ENCODE data around the gene NOMO2.
"Not testable (repeated sequence)": the region's sequence is repeated elsewhere in the genome, so short reads cannot be mapped to it uniquely, and the experiment has no call there.

The NOMO2 gene

GRCh38 chr16:18387767-18388166 lies 174.1 kb downstream of the NOMO2 start:
- H3K36me3 ChIP-seq (ENCODE audit: control insufficient read depth, insufficient read depth, low read length): not testable (repeated sequence)

GRCh38 chr16:18386517-18386916 lies 175.4 kb downstream of the NOMO2 start:
- H3K4me2 ChIP-seq (ENCODE audit: low read length); H3K36me3 ChIP-seq (ENCODE audit: control insufficient read depth, insufficient read depth, low read length); H3K4me3 ChIP-seq (ENCODE audit: low read depth, low read length); H3K27me3 ChIP-seq (ENCODE audit: control insufficient read depth, insufficient read depth, low read length); H3K79me2 ChIP-seq; H3K9me3 ChIP-seq (ENCODE audit: control insufficient read depth, low read length); H3K4me1 ChIP-seq; H2AFZ ChIP-seq; H3K27ac ChIP-seq; H3K9ac ChIP-seq: not testable (repeated sequence)

More at GRCh38 chr16:18387767-18388166, 174.1 kb downstream of the NOMO2 start:
- H3K79me2 ChIP-seq; H3K9me3 ChIP-seq (ENCODE audit: control insufficient read depth, low read length); H3K27me3 ChIP-seq (ENCODE audit: control insufficient read depth, insufficient read depth, low read length); H3K4me3 ChIP-seq (ENCODE audit: low read depth, low read length); H3K27ac ChIP-seq; H3K4me2 ChIP-seq (ENCODE audit: low read length); H3K4me1 ChIP-seq; H3K9ac ChIP-seq; H2AFZ ChIP-seq: not testable (repeated sequence)

DNA sequence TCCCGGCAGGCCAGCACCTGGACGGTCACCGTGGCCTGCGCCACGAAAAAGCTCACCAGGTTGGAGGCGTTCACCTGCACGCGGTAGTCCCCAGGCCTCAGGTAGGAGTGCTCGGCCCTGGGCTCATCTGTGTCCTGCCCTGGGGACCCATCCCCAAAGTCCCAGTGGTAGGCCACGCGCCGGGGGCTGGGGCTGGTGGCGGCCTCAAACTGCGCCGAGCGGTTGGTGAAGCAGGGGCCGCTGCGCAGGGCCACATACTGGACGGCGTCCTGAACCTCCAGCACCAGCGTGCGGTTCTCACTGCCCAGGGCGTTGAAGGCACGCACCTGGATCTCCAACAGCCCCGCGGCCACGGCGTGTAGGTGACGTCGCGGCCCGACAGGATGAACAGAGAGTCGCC lies 176.6 kb downstream of the NOMO2 start:
- H3K4me2 ChIP-seq (ENCODE audit: low read length); H3K9me3 ChIP-seq (ENCODE audit: control insufficient read depth, low read length); H3K79me2 ChIP-seq; H3K27ac ChIP-seq; H3K4me1 ChIP-seq; H3K27me3 ChIP-seq (ENCODE audit: control insufficient read depth, insufficient read depth, low read length); H3K9ac ChIP-seq; H2AFZ ChIP-seq; H3K4me3 ChIP-seq (ENCODE audit: low read depth, low read length); H3K36me3 ChIP-seq (ENCODE audit: control insufficient read depth, insufficient read depth, low read length): not testable (repeated sequence)

DNA sequence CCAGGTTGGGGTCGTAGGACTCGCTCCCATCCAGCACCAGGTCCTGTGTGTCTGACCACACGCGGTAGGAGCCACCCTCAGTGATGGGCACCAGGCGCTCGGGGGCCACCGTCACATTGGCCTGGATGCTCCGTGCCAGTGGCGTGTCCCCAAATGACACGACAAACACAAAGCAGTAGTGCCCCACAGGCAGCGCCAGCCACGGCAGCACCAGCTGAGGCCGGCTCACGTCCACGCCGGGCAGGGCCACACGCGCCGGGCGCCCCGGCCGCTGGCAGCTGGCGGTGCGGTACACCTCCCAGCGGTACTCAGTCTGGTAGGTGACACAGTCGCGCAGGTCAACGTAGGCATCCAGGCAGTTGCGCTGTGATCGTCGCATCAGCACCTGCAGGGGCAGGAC lies 177.0 kb downstream of the NOMO2 start:
- H3K36me3 ChIP-seq (ENCODE audit: control insufficient read depth, insufficient read depth, low read length); H3K27me3 ChIP-seq (ENCODE audit: control insufficient read depth, insufficient read depth, low read length); H2AFZ ChIP-seq; H3K9me3 ChIP-seq (ENCODE audit: control insufficient read depth, low read length); H3K4me3 ChIP-seq (ENCODE audit: low read depth, low read length); H3K79me2 ChIP-seq; H3K4me1 ChIP-seq; H3K9ac ChIP-seq; H3K4me2 ChIP-seq (ENCODE audit: low read length); H3K27ac ChIP-seq: not testable (repeated sequence)

DNA sequence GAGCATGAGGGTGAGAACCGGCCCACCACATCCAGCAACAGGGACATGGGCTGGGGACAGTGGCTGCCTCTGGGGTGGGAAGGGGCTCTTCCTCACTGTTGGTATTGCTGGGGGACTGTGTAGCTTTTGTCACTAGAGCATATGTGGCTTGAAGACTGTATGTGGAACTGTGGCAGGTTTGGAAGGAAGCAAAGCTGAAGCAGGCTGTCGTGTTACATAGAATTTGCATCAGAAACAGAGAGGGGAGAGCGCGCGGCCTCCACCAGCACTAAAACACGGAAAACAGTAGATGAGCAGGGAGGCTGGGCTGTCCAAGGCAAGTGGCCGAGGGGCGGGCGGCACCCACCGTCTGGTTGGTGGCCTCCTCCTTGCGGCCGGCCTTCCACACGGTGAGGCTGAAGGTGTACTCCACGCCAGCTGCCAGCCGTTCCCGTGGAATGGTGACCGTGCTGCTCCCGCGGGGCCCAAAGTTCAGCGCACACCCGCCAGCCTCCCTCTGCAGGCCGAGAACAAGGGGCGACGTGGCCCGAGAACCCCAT lies 177.7 kb downstream of the NOMO2 start:
- not testable (repeated sequence) for H3K27me3 ChIP-seq (ENCODE audit: control insufficient read depth, insufficient read depth, low read length); H3K36me3 ChIP-seq (ENCODE audit: control insufficient read depth, insufficient read depth, low read length); H3K4me3 ChIP-seq (ENCODE audit: low read depth, low read length); H3K27ac ChIP-seq; H3K4me1 ChIP-seq; H3K4me2 ChIP-seq (ENCODE audit: low read length); H3K9ac ChIP-seq; H3K79me2 ChIP-seq; H2AFZ ChIP-seq; H3K9me3 ChIP-seq (ENCODE audit: control insufficient read depth, low read length)

DNA sequence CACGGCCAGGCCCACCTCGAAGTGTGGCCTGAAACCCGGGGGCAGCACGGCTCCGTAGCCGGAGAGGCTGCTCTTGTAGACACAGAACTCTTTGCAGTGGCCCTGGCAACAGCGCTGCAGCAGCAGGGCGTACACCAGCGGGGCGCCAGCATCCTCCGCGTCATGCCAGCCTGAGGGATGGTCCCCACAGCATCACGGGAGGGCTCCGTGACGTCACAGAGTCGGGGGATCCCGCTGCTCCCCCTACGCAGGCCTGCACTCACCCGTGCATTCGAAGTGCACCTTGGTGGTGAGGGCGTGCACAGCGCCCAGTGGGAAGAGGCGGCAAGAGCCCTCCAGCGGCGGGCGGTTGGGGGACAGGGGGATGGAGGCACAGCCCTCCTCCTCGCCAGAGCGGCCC lies 179.2 kb downstream of the NOMO2 start:
- not testable (repeated sequence) for H3K9me3 ChIP-seq (ENCODE audit: control insufficient read depth, low read length); H3K27me3 ChIP-seq (ENCODE audit: control insufficient read depth, insufficient read depth, low read length); H2AFZ ChIP-seq; H3K4me2 ChIP-seq (ENCODE audit: low read length); H3K4me1 ChIP-seq; H3K36me3 ChIP-seq (ENCODE audit: control insufficient read depth, insufficient read depth, low read length); H3K27ac ChIP-seq; H3K4me3 ChIP-seq (ENCODE audit: low read depth, low read length); H3K79me2 ChIP-seq; H3K9ac ChIP-seq

Measured in parathyroid adenoma (tissue), 2 donors.